ENCODE results near the gene ADAMTS3.

ADAMTS3 gene

DNA sequence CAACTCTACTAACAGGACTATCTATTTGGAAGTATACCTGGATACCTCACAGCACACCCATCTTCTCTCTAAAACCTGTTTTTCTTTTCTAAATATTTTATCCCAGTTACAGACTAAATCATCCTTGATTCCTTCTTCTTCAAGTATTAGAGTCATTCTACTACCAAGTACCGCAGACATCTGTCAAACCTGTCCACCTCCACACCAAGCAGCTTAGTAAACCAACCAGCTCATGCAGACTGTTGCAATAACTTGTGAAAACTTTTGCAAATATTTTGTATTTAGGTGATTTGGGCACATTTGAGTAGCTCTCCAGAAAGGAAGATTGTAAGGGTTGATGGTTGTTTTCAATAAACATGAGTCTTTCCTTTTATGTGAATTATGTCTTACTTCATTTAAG lies 238.6 kb downstream of the ADAMTS3 start:
- no peak for DNase-seq

DNA sequence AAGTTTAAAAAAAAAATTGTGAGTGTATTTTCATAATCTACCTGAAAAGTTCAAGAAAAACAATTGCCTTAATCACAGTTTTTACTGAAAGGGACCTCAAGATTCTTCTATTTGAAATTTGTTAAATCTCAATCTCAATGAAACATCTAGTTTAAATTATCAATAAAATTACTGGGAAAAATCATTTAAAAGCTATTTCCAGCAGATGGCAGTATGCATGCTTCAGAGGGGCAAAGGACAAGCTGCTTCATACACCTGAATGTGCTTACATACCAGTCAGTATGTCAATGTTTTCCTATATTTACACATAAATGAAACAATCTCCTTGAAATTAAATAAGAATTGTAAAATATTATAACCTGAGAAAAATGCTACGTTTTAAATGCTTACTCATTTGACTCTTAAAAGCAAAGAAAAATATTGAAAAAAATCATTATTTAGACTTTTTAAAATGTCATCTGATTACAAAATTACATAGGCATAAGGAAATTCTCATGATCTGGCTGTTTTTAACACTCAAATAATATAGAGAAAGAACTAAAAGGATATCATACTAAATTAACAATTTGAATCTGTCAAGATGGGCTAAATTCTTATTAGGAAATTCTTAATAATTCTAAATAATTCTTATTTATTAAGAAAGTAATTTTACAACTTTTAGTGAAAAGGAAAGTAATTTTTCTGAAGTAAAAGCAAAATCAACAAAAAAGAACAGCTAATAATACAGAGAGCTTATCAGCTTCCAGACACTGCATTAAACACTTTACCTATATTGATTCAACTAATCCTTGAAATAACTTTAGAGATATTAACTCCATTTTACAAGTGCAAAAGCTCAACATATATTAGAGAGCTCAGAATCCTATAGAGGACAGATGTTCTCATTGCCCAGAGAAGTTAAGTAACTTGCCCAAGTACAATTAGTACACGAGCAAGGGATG lies 242.1 kb downstream of the ADAMTS3 start:
- DNase-seq = peak in 1 of 2 donors; percentile 40

DNA sequence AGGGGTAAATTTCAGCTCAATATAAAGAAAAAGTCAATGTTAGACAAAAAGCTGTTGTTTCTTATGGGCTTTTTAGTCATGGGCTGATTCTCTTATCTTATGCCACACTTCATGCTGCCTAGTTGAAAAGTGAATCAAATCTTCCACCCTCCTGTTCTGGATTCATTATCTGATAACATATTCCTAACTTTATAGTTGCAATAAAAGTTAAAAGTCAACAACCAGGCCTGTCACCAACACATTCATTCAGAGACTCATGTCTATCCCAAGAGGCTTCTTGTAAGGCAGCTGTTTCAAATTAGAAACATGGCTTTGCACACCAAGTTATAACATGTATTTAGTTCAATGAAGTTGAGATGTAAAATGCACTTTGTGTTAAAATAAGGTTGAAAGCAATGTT lies 243.8 kb downstream of the ADAMTS3 start:
- no peak for DNase-seq

DNA sequence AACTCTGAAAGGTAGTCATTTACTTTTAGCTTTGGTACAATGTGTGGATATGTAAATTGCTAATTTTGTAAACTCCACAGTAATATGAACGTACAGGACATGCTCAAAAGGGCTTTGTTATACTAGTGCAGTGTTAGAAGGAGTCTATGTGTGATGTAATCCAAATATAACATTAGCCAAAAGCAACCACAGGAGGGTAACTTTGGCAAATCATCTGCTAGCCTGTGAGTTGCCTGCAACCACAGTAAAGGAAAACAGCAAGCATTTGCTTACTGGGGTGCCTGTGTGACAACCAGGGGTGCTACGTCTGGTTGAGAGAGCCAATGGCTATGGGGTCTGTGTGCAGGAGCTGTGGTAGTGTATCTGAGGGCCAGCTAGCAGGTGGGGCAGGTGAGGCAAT lies 245.8 kb downstream of the ADAMTS3 start:
- DNase-seq = no peak

DNA sequence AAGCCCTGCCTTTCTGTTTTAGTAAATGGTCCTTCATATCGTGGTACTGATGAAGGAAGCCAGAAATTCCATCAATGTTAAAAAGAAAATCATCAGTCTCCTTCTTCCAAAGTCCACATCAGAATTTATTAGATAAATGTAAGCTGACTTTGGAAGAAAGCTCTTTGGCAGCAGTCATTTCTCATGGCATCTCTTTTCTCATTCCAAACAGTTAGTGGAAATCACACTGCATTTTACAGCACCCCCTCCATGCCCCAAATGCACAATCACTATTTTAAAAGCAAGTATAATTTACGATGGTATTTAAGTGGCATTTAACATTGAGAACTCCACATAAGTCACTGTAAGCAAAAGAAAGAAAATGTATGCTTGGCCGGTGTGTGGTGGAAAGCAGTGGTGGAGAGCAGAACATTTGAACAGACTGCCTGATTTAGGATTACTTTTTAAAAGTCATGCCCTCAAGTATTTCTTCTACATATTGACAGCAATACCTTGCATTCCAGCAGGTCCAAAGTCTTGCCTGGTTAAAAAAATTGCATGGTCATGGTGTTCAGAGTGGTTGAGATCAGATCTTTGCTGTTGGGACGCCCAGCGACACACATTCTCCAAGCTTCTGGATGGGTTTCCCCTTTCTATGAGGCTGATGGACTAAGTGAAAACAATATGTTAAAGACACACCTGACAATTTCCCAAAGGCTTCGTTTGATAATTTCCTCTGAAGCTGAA lies 248.6 kb downstream of the ADAMTS3 start:
- DNase-seq = no peak

DNA sequence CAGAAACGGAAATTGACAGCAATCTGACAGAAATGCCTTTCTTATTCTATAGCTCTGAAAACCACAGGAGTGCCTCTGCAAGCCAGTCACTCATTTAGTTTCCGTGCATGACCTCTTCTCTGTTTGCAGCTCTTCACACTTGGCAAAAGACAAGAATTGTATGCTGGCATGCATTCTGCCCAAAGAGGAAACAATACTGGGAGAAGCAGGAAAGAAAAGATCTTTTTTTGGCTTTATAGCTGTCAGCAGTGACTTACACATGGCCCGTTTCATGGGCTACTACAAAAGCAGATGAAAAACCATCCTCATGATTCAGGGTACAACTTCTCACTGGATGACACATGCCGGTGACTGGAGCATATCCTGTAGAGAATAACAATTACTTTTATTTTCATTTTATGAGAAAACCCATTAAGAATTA lies 249.4 kb downstream of the ADAMTS3 start:
- DNase-seq = no peak

DNA sequence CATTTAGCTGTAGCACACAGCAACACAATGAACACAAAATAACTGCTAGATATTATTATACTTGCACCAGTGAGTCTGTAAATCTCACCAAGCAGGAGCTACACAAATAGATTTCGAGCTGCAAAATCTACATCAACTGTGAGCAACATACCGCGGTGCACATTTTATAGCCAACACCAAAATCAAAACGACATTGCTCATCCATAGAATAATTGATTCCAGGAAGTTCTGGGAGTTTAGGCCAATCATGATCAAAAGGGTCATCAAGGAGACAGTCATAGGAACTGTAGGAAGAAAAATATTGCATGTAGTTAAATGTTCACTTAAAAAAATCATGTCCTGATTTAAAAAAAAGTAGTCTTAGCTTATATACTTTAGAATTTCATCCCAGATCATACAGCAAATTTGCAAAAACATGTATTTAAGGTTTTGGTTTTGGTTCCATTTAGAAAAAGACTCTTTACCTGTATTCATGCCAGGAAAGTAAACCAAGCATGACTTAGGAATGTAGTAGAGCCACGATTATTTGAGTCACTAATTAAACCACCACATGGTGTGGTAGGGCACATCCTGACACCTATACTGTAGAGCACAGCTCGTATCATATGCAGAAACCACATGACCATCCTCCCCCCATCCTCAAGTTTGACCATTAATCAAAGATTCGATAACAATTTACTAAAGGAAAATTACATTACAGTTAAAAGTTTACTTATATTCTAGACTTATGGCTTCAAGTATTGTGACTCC lies 250.4 kb downstream of the ADAMTS3 start:
- no peak for DNase-seq

DNA sequence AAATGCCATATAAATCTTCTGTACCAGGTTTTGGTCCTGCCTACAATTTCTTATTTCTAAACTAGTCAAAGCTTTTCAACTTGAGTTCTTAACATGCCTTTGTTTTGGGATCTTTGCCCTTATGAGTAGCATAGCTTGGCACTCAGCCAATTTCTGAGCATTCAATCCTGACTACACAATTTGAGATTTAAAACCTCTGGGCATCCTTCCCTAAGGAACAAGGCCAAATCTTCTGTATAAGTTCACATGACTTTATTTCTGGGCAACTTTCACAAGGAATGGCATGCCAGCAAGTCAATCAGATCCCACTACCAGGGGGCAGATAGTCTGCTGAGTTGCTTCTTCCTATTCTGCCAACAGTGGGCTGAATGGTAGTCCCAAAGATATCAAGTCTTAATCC lies 254.2 kb downstream of the ADAMTS3 start:
- DNase-seq = no peak

DNA sequence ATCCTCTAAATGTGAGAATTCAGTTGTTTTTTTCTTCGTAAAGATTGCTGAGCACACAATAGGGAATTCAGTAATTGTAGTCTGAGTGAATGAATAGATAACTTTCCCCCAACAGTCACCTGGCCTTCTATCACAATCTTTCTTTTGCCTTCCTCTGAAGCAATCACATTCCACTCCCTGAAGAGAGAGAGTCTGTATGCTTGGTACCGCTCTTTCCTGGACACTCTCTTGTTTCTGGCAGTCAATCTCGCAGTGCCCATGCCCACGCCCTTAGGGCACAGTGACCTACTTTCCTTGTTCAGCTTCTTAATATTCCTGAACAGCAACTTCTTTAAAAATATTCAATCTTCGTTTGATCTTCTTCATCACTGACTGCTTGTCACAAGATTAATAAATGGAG lies 255.9 kb downstream of the ADAMTS3 start:
- DNase-seq = no peak

DNA sequence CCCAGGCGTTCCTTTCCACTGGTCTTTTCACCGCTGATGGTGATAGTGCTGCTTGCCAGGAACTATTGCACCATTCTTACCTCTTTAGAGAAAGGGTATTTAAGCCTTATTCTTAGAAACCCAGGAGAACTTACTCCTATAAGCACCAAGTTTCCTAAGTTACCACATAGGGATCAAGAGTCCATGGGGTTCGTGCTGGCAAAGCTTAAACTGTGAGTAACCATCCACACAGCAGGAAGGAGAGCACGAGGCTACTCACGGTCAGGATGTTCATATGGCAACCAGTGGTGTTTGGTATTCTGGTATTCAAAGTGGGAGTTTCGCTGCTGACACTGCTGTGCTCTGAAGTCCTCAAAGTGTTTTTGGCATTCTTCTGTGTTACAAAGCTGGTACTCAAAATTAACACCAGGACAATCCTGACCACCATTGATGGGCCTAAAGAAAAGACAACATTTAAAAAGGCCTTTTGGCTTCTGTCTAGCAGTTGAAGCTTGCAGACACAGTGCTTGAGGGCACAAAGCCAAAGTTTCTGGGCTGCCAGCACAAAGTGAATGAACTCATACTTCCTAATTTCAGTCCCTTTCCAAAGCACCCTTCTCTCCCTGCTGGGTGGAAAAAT lies 256.9 kb downstream of the ADAMTS3 start:
- no peak for DNase-seq

DNA sequence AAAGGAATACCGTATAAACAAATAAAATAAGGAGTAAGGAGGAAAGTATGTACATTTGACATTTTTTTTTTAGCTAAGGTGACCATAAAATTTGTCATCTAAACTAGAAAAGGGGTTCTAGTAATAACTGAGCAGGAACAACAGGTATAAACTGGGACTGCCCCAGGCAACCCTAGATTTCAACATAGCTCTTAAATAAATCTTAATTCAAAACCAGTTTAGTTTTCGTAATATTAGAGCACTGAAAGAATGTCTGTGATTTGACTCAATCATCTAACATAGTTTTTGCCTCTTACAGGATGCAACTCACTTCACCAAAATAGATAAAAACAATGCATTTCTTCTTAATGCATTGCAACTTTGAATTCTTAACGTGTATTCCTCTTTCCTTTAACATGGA lies 257.7 kb downstream of the ADAMTS3 start:
- DNase-seq = no peak

DNA sequence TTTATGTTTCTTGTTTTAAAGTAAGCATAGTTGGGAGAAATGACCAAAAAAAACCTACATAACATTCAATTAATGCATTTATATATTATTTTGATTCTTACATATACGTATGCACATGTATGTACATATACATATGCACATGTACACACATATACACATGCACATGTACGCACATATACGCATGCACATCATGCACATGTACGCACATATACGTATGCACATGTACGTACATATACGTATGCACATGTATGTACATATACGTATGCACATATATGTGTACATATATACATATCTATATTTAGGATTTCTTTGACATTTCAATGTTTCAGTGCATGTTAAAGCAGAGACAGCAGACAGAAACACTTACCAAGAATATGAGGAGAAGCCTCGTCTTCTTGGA lies 263.4 kb downstream of the ADAMTS3 start:
- DNase-seq = no peak

DNA sequence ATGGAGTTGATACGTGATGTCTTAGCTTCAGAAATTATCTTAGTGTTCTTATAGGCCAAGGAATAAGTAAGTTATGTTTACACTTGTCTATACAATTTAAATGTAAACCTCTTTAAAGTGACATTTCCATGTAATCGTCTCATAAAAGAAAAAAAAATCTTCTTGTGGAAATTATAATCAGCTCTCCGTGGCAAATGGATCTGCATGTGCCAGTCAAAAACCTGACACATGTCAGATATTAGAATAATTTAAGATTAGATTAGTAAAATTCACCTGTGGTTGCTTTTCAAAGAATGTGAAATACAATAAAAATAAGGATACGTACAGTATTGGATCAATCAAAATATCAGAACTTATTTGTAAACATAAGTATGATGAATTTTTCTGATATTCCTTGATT lies 263.9 kb downstream of the ADAMTS3 start:
- DNase-seq = no peak

DNA sequence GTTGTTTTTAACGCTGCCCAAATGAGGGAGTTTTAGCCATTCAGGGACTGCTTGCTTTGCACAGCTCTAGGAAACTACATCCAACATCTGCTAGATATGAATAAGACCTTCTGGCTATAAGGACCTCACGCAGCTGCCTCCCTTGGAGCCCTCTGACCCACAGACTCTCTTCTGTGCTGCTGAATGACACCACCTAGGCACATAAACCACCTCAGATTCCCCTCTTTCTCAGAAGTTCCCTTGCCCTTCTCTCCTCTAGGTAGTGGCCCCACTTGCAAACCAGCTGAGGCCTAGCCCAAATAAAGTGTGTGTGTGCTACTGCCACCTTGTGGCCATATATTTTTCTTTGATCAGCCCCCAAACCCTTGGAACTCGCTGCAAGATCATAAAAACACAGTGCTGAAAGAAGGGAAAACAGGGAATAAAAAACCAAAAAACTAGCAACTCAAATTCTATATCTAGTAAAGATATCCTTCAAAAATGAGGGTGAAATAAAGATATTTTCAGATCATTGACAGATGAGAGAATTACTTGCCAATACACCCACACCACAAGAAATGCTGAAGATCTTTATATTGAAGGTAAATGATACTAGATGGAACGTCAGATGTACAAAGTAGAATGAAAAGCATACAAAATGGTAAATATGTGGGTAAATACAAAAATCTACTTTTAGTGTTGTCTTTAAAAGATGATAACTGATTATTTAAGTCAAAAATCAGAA lies 265.9 kb downstream of the ADAMTS3 start:
- peak in 1 of 2 donors; percentile 70 for DNase-seq

DNA sequence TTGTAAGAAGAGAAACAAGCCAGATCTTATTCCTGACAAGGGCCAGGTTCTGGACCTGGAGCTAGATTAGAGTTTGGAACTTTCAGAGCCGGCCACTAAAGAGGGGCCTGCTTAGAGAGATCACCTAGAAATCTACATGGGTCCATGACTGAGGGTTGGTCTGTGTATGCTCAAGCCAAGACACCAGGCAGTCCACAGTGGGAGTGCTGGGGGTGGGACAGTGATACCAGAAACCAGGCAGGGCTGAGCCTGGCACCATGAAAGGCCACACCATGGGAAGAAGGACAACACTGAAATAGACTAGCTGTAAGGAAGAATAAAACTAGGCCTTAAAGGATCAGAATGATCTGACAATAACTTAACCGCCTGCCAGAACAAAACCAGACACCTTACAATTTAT lies 267.3 kb downstream of the ADAMTS3 start:
- no peak for DNase-seq

DNA sequence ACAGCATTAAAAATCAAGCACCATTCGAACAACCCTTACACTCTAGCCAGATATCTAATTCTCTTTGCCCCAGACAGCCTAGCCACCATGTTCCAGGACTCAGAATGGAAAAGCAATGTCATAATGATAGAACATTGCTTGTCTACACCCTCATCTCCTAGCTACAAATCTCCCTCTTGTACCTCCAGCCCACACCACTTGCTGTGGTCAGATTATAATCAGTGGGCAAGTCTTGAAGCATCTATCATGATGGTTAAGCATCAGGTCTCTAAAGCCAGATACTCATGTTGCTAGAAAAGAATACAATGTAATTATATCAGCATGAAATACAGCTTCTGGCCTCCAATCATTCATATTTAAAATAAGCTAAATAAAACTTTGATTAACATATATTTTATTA lies 268.9 kb downstream of the ADAMTS3 start:
- no peak for DNase-seq

DNA sequence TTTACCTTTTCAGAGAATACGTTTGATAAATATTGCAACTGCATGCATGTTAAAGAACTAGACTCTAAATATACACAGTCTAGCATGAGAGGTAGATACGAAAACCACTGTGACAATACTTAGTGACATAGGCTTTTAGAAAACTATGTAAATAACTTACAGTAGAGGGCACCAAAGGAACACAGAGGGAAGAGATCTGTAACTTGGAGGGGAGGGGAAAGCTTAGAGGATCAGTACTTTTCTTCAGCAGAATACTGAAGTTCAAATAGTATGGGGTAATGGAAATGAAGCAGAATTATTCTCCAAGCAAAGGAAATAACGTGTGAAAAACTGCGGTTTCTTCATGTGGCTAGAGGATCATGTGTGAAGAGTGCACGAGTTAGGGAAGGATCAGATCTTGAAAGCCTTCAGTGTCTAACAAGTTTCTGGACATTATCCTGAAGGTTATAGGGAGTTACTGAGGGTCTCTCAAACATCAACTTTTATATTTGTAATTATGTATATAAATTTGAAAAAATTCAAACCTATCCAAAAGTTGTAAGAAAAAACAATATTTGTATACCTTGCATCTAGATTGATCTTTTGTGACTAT lies 273.0 kb downstream of the ADAMTS3 start:
- peak in 1 of 2 donors; percentile 32 for DNase-seq

DNA sequence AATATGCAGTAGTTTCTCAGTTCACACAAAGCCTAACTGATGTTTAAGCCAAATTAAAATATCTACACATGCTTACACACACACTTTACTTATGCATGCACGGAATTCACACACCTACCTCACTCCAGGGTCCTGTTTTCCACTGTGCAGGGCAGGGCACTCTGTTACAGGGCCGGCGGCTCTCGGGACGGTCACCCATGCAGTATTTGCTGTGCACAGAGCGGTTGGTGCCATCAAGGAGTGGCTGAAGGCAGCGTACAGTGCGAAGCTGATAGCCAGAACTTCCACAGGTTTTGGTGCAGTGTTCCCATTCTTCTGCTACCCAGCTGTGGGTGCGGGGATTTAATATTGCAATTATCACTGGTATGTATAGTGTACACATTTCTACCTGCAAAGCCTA lies 278.3 kb downstream of the ADAMTS3 start:
- no peak for DNase-seq

DNA sequence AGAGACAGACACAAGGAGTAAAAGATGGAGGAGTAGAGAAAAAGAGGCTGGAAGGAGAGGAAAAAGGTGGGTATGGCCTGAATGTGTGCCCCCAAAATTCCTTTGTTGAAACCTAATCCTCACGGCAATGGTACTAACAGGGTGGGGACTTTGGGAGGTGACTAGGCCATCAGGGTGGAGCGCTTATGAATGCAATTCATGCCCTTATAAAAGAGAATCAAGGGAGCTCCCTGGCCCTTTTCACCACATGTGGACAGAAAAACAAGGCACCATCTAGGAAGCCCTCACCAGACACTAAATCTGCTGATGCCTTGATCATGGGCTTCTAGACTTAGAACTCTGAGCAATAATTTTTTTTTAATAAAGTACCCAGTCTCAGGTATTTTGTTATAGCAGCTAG lies 282.1 kb downstream of the ADAMTS3 start:
- no peak for DNase-seq

DNA sequence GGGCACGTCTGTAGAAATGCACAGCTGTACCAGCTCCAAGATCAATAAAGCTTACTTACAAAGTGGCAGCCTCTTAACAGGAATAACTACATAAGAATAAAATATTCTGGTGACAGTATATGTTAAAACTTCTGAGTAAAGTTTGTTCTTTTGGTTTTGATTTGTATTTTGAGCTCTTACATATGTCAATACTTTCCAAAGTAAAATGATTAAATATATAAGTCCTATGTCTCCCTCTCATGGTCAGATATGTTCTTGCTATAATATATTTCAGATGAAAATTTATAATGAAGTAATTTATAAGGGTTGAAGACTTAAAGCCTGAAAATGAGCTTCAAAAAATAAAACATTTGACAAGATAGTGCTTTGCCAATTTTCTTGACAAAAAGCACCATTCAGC lies 282.8 kb downstream of the ADAMTS3 start:
- DNase-seq = no peak

DNA sequence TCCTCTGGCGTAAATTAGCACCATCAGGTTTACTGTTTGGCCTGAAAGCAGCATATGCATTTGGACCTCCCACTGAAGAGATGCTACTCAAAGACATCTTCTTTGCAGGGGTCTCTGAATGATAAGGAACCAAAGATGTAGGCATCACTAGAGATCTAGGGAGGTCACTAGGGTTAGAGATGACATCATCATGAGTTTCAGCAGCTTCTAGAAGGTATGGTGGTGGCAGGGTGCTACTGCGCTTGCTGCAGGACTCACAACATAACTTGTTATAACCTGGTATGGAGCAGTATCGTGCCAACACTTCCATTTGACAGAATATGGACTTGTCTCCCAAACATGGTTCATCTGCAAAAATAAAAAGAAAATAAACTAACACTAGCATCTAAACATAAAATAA lies 285.7 kb downstream of the ADAMTS3 start:
- DNase-seq = no peak

DNA sequence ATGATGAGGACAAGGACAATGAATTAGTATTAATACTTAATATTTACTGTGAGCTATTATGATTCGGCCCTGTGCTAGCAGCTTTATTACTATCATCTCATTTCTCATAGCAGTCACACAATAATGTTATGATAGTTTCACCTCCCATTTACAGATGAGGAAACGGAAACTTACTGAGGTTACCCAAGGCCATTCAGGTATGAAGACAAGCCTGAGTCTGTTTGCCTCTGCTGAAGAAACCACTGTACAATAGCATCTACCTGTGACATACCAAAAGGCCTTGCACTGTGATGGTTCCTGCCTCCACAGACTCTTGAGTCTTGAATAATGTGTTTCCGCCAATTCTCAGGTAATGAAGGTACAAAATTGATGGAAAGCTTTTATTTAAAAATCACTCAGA lies 288.8 kb downstream of the ADAMTS3 start:
- no peak for DNase-seq
